ENCODE results near the gene NUP88. TPM values are rescaled to one million over a fixed set of nuclear protein-coding genes. Genes with fewer than 3 reads are reported as not detected.
A peak's percentile ranks its signal among the peaks of the same experiment; 100 is the strongest.

The NUP88 gene
- total and polyA plus RNA-seq, 2 experiments from 2014 or later, result 70.5 to 86.3 TPM

DNA sequence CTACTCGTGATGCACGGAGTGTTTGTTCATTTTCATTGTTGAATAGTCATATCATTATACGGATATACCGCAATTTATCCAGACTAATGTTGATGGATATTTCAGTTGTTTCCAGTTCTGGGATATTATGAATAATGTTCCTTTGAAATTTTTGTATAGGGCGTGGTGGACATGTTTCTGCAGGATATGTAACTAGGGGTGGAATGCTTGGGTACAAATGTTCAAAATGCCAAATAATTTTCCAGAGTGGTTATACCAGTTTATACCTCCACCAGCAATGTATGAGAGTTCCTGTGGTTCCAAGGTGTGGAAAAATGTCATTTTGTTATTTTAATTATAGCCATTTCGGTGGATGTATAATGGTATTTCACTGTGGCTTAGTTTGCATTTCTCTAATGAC lies 53.6 kb downstream of the NUP88 start:
- TF ChIP-seq, protein P1, sequence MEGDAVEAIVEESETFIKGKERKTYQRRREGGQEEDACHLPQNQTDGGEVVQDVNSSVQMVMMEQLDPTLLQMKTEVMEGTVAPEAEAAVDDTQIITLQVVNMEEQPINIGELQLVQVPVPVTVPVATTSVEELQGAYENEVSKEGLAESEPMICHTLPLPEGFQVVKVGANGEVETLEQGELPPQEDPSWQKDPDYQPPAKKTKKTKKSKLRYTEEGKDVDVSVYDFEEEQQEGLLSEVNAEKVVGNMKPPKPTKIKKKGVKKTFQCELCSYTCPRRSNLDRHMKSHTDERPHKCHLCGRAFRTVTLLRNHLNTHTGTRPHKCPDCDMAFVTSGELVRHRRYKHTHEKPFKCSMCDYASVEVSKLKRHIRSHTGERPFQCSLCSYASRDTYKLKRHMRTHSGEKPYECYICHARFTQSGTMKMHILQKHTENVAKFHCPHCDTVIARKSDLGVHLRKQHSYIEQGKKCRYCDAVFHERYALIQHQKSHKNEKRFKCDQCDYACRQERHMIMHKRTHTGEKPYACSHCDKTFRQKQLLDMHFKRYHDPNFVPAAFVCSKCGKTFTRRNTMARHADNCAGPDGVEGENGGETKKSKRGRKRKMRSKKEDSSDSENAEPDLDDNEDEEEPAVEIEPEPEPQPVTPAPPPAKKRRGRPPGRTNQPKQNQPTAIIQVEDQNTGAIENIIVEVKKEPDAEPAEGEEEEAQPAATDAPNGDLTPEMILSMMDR (IDR thresholded peaks at IDR 0.05; ENCODE audit: low read depth, low read length), result no peak
- H3K4me1 ChIP-seq (ENCODE audit: low read depth), result no peaks in the 10 kb centered on the region
- peaks cover 39% of the 10 kb centered on the region for H3K36me3 ChIP-seq
- no peaks in the 10 kb centered on the region for H3K9me3 ChIP-seq (ENCODE audit: low read depth)
- no peaks in the 10 kb centered on the region for H3K27me3 ChIP-seq
- DNase-seq (ENCODE audit: low read depth in 1 of 2, low spot score in 1 of 2), result no peak
- H3K4me3 ChIP-seq, result no peak overlapping the region
- no peak overlapping the region for H3K27ac ChIP-seq

DNA sequence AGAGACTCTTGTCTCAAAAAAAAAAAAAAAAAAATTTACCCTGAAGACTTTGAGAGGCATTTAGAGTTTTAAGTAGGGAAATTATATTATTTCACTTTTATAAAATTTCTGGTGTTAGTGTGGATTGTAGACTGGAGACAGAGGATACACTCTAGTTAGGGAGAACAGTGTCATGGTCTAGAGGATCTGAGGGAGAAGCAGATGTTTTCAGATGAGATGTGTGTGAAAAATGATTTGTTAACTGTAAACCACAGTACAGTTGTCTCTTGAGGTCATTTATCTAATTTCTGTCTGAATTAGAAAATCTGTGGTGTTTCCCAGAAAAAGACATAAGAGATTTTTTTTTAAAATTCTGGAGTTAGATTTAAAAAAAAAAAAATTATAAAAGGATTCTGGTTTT lies 54.8 kb downstream of the NUP88 start:
- no peaks in the 10 kb centered on the region for H3K4me1 ChIP-seq (ENCODE audit: low read depth)

GRCh38 chr17:5364156-5364555 lies 55.3 kb downstream of the NUP88 start:
- no peak overlapping the region for H3K4me3 ChIP-seq
- H3K27me3 ChIP-seq, result no peaks in the 10 kb centered on the region
- H3K4me1 ChIP-seq (ENCODE audit: low read depth), result no peaks in the 10 kb centered on the region
- TF ChIP-seq, protein P1 (IDR thresholded peaks at IDR 0.05; ENCODE audit: low read depth, low read length), result no peak
- no peaks in the 10 kb centered on the region for H3K9me3 ChIP-seq (ENCODE audit: low read depth)
- no peak overlapping the region for H3K27ac ChIP-seq
- H3K36me3 ChIP-seq, result peaks cover 37% of the 10 kb centered on the region
- DNase-seq (ENCODE audit: low read depth in 1 of 2, low spot score in 1 of 2), result peak in 1 of 2 donors; percentile 69

More for the DNA sequence above, 54.8 kb downstream of the NUP88 start:
- no peaks in the 10 kb centered on the region for H3K9me3 ChIP-seq (ENCODE audit: low read depth)
- H3K27me3 ChIP-seq, result no peaks in the 10 kb centered on the region
- TF ChIP-seq, protein P1 (IDR thresholded peaks at IDR 0.05; ENCODE audit: low read depth, low read length), result no peak
- H3K36me3 ChIP-seq, result peaks cover 39% of the 10 kb centered on the region
- no peak overlapping the region for H3K27ac ChIP-seq
- DNase-seq (ENCODE audit: low read depth in 1 of 2, low spot score in 1 of 2), result no peak
- no peak overlapping the region for H3K4me3 ChIP-seq

DNA sequence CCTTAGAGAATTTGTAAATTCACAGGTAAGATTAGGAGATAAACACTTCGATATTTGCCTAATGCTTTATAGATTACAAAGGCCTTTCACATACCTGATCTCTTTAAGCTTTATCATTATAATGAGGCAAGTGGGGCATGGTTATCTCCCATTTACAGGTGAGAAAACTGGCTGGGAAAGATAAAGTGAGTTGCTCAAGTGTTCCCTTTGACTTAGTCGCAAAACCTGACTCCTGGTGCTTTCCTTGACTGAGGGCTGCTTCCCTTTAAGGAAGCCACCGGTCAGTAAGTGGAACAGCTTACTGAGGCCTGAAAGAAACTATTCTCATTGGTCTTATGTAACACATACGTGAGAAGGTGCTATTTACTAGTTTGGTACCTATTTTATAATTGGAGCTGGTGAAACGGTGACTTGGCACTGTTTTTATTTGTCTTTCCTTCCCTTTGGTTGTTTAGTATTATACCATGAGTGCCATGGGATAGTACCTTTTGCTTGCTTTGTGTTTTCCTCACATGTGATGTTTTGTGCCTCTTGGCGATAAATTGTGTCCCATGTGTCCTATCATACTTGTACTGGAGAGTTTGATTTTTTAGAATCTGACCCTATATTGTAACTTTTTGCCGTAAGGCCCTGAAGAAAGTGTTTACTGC lies 57.2 kb downstream of the NUP88 start:
- H3K4me3 ChIP-seq, result no peak overlapping the region
- H3K4me1 ChIP-seq (ENCODE audit: low read depth), result no peaks in the 10 kb centered on the region
- TF ChIP-seq, protein P1 (IDR thresholded peaks at IDR 0.05; ENCODE audit: low read depth, low read length), result no peak
- no peak overlapping the region for H3K27ac ChIP-seq
- DNase-seq (ENCODE audit: low read depth in 1 of 2, low spot score in 1 of 2), result no peak
- H3K27me3 ChIP-seq, result no peaks in the 10 kb centered on the region
- H3K9me3 ChIP-seq (ENCODE audit: low read depth), result no peaks in the 10 kb centered on the region
- H3K36me3 ChIP-seq, result peaks cover 32% of the 10 kb centered on the region

GRCh38 chr17:5361426-5361825 lies 58.0 kb downstream of the NUP88 start:
- Histone ChIP-seq H3K36me3 (peaks cover 35% of the 10 kb centered on the region), H3K27me3 (no peaks in the 10 kb centered on the region), H3K27ac (no peak overlapping the region), H3K4me1 (ENCODE audit: low read depth) (no peaks in the 10 kb centered on the region), H3K4me3 (no peak overlapping the region), H3K9me3 (ENCODE audit: low read depth) (no peaks in the 10 kb centered on the region)
- no peak for DNase-seq (ENCODE audit: low read depth in 1 of 2, low spot score in 1 of 2)
- TF ChIP-seq, protein P1 (IDR thresholded peaks at IDR 0.05; ENCODE audit: low read depth, low read length), result no peak

All from cardiac muscle cell (in vitro differentiated cells and primary cell).